ENCODE results near the gene HOXA5.
A peak's percentile ranks its signal among the peaks of the same experiment; 100 is the strongest.

The HOXA5 gene

DNA sequence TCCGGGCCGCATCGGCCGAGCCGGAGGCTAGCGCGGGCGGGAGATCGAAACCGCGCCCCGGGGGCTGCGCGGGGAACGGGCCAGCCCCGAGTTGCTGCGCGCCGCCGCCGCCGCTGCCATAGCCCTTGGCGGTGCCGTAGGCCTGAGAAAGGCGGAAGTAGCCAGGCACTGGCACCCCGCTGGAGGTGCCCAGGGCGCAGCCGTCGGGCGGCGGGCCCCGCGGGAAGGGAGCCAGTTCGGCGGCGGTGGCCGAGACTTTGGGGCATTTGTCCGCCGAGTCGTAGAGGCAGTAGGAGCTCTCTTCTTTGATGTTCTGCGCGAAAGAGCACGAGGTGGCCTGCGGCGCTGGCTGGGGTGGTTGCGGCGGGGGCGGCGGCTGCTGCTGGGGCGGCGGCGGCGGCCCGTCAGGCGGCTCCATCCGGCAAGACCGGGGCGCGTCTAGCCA is 30.1 kb upstream of the HOXA5 start:
- in situ Hi-C loops (cut with HindIII; ENCODE audit: low pct_ligation_motif_present, low pct_unique_long_range_greater_than_20kb, low sequenced_read_pairs) = no loop called here
- DNase-seq = peak; percentile 75

DNA sequence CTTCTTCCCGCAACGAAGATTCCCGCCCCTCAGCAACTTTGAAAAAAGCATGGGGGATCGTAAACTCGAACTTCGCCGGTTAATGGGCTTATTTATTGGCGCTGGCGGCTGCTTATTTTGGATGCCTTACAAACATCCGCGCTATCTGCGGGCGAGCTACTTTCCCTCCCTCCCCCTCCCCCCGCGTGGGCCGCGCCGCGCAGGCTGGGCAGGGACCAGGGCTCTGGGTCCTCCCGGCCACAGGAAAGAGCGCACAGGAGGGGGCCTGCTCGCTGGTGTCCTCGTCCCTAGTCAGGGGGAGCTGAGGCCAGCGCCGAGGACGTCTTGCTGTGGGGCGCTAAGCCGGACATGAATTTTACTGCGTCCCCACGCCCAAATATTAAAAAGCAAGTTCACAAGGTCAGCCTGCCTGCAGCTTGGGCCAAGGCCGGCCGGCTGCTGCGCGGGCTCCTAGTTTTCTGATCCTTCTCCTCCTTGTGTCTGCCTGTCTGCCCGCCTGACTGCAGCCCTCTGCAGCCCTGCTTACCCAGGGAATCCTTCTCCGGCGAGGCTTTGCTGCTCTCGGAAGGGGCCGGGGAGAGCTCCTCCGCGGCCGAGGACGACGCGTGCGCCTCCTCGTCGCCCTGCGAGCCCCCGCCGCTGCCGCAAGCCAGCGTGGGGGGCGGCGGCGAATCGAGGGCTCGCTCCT is 29.5 kb upstream of the HOXA5 start:
- peak; percentile 73 for DNase-seq
- in situ Hi-C loops (cut with HindIII; ENCODE audit: low pct_ligation_motif_present, low pct_unique_long_range_greater_than_20kb, low sequenced_read_pairs) = no loop called here

GRCh38 chr7:27172315-27172774 is 28.9 kb upstream of the HOXA5 start:
- DNase-seq = peak; percentile 51
- in situ Hi-C loops (cut with HindIII; ENCODE audit: low pct_ligation_motif_present, low pct_unique_long_range_greater_than_20kb, low sequenced_read_pairs) = no loop called here

- in situ Hi-C loops (cut with HindIII; ENCODE audit: low pct_ligation_motif_present, low pct_unique_long_range_greater_than_20kb, low sequenced_read_pairs) = no loop called here
- DNase-seq = peak; percentile 67
Observed at GRCh38 chr7:27171637-27172314, 28.3 kb upstream of the HOXA5 start.

DNA sequence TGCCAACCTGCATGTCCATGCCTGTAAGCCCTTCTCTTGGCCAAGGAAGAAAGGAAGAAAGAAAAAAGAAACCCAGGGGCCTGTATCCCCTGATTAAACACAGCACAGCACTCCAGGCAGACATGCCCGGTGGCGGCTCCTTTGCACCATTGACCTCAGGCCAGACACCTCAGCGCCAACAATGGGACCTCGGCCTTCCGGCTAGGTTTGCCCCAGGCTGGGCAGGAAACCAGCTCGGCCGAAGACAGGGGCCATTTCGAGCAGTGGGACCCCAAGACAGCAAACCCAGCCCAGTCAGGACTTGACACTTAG is 27.8 kb upstream of the HOXA5 start:
- in situ Hi-C loops (cut with HindIII; ENCODE audit: low pct_ligation_motif_present, low pct_unique_long_range_greater_than_20kb, low sequenced_read_pairs) = no loop called here
- peak; percentile 65 for DNase-seq

DNA sequence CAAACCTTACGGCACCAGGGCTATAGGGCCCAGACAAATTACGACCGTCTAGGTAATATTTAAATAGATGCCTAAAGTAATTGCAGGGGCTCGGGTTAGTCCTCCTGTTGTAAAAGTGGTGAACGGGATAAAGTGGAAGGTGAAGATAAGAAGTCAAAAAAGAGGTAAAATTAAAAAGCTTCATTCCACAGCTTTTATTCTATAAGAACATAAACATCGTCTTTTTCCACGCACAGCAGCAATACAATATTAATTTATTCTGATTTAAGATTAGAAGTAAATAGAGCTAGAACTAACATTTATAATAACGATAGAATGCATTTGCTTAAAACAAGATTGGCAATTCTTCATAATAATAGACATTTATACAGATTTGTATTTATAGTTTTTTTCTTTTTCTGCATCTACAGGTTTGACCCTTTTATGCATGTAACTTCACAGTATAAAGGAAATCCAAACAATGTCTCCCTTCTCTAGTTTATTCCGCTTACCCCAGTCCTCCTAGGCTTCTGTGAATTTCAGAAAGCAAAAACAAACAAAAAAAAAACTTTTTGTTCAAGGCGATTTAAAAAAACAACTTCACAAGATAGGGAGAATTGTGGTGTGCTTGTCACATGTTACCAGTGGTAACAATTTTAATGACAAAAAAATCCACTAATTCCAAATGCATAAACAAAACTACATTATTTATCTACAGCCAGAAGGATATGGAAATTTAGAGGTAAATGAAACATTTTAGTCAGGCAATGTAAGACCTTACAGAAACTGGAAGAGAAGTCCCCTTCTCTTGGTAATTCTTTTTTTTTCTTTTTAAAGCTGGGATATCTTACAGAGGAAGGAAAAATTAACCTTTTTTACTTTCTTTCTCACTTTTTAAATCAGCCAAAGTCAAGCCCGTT is 27.2 kb upstream of the HOXA5 start:
- peak; percentile 25 for DNase-seq
- in situ Hi-C loops (cut with HindIII; ENCODE audit: low pct_ligation_motif_present, low pct_unique_long_range_greater_than_20kb, low sequenced_read_pairs) = no loop called here

DNA sequence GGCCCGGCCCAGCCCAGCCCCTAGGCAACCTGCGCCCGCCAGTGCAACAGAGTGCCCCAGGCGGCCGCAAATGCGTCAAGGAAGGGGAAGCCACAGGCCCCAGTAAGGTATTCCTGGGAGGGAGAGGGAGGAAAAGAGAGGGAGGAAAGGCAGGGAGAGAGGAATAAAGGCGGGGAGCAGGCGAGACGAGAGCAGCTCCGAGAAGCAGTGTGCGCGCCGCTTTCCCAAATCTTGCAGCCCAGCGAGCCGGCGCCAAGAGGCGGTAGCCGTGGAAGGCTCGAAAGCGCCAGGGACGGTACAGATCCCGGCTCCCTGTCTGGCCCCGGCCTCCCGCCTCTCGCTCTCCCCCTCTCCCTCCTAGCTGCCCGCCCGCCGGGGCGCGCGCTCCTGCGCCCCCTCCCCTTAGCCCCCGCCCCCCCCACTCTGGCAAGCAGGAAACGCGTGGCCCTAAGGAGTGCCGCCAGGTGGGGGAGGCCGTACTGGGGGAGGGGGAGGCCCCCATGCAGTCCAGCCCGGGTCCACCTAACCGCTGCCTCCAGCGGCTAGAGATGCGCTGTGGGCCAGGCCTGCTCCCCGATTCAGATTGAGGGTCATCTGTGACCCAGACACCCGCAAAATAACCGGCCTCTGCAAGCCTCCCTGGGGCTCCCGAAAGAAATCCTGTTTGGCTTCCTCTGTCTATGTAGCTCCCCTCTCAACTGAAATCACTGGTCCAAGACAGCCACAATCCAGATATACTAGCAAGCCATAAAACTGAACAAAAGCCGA is 26.4 kb upstream of the HOXA5 start:
- DNase-seq = peak; percentile 73
- in situ Hi-C loops (cut with HindIII; ENCODE audit: low pct_ligation_motif_present, low pct_unique_long_range_greater_than_20kb, low sequenced_read_pairs) = loop anchor here (10.0 kb wide), 1 partner anchor 785 kb away; no protein-coding TSS in a partner anchor

GRCh38 chr7:27168265-27168947 is 24.9 kb upstream of the HOXA5 start:
- in situ Hi-C loops (cut with HindIII; ENCODE audit: low pct_ligation_motif_present, low pct_unique_long_range_greater_than_20kb, low sequenced_read_pairs) = loop anchor here (10.0 kb wide), 1 partner anchor 784 kb away; no protein-coding TSS in a partner anchor
- DNase-seq = peak; percentile 82

DNA sequence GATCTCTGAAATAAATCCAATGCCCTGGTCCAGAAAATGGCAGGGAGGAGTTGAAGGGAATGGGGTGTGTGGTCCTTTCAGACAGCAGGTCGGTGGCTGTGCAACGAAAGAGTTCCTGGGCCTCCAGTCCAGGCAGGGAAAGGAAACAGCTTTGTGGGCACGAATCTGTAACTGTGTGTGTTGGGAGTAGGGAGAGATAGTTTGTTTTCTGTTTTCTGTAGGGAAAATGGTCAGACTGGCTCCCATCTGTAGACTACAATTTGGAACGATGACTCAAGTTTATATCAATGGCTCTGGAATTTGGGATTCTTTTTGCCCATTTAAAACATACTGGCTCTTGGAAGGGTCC is 24.4 kb upstream of the HOXA5 start:
- in situ Hi-C loops (cut with HindIII; ENCODE audit: low pct_ligation_motif_present, low pct_unique_long_range_greater_than_20kb, low sequenced_read_pairs) = loop anchor here (10.0 kb wide), 1 partner anchor 783 kb away; no protein-coding TSS in a partner anchor
- peak; percentile 51 for DNase-seq

DNA sequence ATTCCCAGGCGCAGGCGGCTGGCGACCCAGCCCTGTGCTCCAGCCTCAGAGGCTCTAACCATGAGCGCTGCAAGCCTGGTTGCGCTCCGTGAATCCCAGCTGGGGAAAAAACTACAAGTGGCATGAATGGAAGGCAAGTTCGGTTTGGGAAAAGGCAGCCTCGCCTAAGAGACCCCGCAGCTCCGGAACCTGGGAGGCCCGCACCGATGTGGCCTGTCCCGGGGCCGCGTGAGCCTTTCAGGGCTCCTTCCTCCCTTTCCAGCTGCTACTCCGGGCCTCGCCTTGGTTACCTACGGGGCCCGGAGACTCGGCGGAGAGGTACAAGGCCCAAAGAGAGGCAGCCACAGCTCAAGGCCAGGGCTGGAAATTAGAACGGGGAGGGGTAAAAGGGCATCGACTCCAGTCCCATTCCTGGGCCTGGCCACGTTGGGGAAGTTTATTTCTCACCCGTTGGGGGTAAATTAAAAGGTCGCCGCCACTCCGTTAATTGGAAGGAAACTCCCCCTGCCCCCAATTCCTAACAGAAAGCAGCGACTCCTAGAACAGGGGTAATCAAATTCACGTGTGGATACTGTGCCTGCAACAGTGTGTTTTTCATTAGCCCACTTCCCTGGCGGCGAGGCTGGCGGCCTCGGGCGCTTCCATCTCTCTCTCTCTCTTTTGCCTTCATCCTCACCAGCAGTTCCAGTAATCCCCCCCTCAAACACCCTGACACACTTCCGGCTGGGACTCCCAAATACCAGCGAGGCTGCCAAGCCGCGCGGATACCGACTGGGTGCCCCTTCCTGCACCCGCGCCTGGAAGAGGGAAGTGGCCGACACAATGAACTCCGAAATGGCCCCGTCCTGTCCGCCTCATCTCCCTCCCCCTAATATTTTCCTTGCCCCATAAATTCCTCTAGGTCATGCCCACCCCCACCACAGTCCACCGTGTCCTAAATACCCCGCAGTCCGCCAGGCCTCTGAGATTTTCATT is 23.3 kb upstream of the HOXA5 start:
- in situ Hi-C loops (cut with HindIII; ENCODE audit: low pct_ligation_motif_present, low pct_unique_long_range_greater_than_20kb, low sequenced_read_pairs) = loop anchor here (10.0 kb wide), 1 partner anchor 782 kb away; no protein-coding TSS in a partner anchor
- DNase-seq = peak; percentile 92

- in situ Hi-C loops (cut with HindIII; ENCODE audit: low pct_ligation_motif_present, low pct_unique_long_range_greater_than_20kb, low sequenced_read_pairs) = loop anchor here (10.0 kb wide), 1 partner anchor 781 kb away; no protein-coding TSS in a partner anchor
Observed at GRCh38 chr7:27165996-27166530, 22.6 kb upstream of the HOXA5 start.

DNA sequence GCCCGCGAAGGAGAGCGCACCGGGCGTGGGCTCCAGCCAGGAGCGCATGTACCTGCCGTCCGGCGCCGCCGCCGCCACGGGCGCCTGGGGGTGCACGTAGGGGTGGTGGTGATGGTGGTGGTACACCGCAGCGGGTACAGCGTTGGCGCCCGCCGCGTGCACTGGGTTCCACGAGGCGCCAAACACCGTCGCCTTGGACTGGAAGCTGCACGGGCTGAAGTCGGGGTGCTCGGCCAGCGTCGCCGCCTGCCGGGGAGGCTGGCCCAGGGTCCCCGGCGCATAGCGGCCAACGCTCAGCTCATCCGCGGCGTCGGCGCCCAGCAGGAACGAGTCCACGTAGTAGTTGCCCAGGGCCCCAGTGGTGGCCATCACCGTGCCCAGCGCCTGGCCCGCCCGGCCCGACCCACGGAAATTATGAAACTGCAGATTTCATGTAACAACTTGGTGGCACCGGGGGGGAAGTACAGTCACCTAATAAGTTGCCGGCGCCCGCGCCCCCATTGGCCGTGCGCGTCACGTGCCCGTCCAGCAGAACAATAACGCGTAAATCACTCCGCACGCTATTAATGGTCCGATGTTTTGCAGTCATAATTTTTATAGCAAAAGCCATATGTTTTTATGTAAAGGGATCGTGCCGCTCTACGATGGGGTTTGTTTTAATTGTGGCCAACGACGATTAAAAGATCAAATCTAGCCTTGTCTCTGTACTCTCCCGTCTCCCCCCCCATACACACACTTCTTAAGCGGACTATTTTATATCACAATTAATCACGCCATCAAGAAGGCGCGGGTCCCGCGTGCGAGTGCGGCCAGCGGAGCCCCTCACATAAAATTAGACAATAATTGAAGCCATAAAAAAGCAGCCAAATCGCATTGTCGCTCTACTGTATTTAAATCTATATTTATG is 21.9 kb upstream of the HOXA5 start, which contains the start of gene HOXA9:
HOXA9 (minus strand) TSS at position 449 of the 907 bp plus-strand sequence; CDS start at position 369, 80 bp downstream.
- DNase-seq = peak; percentile 97

More at GRCh38 chr7:27165996-27166530, 22.6 kb upstream of the HOXA5 start:
- DNase-seq = peak; percentile 59

GRCh38 chr7:27164367-27165088 is 21.0 kb upstream of the HOXA5 start:
- in situ Hi-C loops (cut with HindIII; ENCODE audit: low pct_ligation_motif_present, low pct_unique_long_range_greater_than_20kb, low sequenced_read_pairs) = loop anchor here (10.0 kb wide), 1 partner anchor 780 kb away; no protein-coding TSS in a partner anchor
- DNase-seq = peak; percentile 61

More for the DNA sequence above, 21.9 kb upstream of the HOXA5 start, which contains the start of gene HOXA9:
- in situ Hi-C loops (cut with HindIII; ENCODE audit: low pct_ligation_motif_present, low pct_unique_long_range_greater_than_20kb, low sequenced_read_pairs) = loop anchor here (10.0 kb wide), 1 partner anchor 781 kb away; no protein-coding TSS in a partner anchor

DNA sequence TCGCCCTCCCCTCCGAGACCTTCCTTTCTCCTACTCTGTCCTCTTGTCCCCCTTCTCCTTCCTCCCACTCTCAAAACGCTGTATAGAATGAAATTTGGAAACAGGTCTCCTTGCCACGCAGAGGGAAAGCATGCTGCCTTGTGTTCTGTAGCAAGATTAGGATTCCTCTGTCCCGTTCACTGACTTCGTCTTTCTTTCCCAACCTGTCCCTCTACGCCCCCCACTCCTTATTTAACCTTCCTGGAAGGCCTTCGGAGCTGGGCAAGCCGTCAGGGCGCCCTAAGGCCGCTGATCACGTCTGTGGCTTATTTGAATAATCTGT is 20.5 kb upstream of the HOXA5 start:
- DNase-seq = peak; percentile 35
- in situ Hi-C loops (cut with HindIII; ENCODE audit: low pct_ligation_motif_present, low pct_unique_long_range_greater_than_20kb, low sequenced_read_pairs) = loop anchor here (10.0 kb wide), 1 partner anchor 779 kb away; no protein-coding TSS in a partner anchor
